ENCODE results near the gene RAD51B. TPM values are rescaled to one million over a fixed set of nuclear protein-coding genes. Genes with fewer than 3 reads are reported as not detected.

The RAD51B gene
- total and polyA plus RNA-seq, 9 of the 15 experiments (the other 6 are each of a cell fraction or from before 2014, with no cell fraction given), result 8.5 to 17.3 (median 11.3) TPM

DNA sequence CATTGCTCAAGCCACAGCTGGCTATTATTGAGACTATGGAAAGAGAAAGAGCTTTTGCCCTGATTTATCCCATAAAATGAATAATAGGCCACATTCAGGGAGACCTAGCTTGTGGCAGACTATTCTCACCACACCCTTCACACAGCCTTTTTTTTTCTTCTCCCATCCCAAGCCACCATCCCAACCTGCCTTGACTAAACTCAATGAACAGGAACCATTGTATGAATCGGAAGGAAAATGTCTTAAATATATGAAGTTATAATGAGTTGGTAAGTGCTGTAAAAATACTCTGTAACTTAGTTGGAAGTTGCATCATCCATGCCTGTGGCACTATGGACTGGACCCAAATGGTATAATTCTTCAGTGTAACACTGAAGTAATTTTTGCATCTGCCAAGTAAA lies 338.4 kb downstream of the RAD51B start:
- no peaks in the 10 kb centered on the region for H3K79me2 ChIP-seq (ENCODE audit: control insufficient read depth, insufficient read depth, low read length)
- POLR2A ChIA-PET, result no interaction called here
- peaks cover 0 to 10% of the 10 kb centered on the region in 2 experiments; a peak in 2 of 5 replicates for H3K4me1 ChIP-seq (replicated peaks in 1 of 2; ENCODE audit: control insufficient read depth in 2 of 2, insufficient read depth in 2 of 2, low read length in 2 of 2)
- FAIRE-seq (no peak), DNase-seq (ENCODE audit: extremely low read depth in 1 of 4, low spot score in 3 of 4) (no peak), ATAC-seq (no peak)
- no peak overlapping the region for H3K27ac ChIP-seq (ENCODE audit: extremely low read depth, low read depth, low read length)
- H3K9me1 ChIP-seq (ENCODE audit: control insufficient read depth, insufficient read depth, low read length), result no peaks in the 10 kb centered on the region
- TF ChIP-seq, protein P1, sequence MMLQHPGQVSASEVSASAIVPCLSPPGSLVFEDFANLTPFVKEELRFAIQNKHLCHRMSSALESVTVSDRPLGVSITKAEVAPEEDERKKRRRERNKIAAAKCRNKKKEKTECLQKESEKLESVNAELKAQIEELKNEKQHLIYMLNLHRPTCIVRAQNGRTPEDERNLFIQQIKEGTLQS (IDR thresholded peaks at IDR 0.05), result peak; percentile 76
- TF ChIP-seq, protein P1 (CRISPR knock-in tag; conservative IDR thresholded peaks at IDR 0.05), result no peak
- TF ChIP-seq NFRKB (IDR thresholded peaks at IDR 0.05; ENCODE audit: low read depth), result peak; percentile 39; the same call in 1 of the 2 replicates
- peak; percentile 73 for TF ChIP-seq CEBPG (CRISPR knock-in tag; IDR thresholded peaks at IDR 0.05)
- TF ChIP-seq CEBPG (tag; conservative IDR thresholded peaks at IDR 0.05 in 1 of 2, IDR thresholded peaks at IDR 0.05 in 1 of 2), result peak; percentile 84 to 88
- TF ChIP-seq TRIM24 (IDR thresholded peaks at IDR 0.05), result peak; percentile 25 to 35; a peak in 2 of 4 replicates
- TF ChIP-seq ZSCAN32 (CRISPR knock-in tag; IDR thresholded peaks at IDR 0.05), result peak; percentile 79
- TF ChIP-seq, protein P2, sequence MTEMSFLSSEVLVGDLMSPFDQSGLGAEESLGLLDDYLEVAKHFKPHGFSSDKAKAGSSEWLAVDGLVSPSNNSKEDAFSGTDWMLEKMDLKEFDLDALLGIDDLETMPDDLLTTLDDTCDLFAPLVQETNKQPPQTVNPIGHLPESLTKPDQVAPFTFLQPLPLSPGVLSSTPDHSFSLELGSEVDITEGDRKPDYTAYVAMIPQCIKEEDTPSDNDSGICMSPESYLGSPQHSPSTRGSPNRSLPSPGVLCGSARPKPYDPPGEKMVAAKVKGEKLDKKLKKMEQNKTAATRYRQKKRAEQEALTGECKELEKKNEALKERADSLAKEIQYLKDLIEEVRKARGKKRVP (CRISPR knock-in tag; IDR thresholded peaks at IDR 0.05), result peak; percentile 80
- TF ChIP-seq, protein P3, sequence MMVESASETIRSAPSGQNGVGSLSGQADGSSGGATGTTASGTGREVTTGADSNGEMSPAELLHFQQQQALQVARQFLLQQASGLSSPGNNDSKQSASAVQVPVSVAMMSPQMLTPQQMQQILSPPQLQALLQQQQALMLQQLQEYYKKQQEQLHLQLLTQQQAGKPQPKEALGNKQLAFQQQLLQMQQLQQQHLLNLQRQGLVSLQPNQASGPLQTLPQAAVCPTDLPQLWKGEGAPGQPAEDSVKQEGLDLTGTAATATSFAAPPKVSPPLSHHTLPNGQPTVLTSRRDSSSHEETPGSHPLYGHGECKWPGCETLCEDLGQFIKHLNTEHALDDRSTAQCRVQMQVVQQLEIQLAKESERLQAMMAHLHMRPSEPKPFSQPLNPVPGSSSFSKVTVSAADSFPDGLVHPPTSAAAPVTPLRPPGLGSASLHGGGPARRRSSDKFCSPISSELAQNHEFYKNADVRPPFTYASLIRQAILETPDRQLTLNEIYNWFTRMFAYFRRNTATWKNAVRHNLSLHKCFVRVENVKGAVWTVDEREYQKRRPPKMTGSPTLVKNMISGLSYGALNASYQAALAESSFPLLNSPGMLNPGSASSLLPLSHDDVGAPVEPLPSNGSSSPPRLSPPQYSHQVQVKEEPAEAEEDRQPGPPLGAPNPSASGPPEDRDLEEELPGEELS (CRISPR knock-in tag; IDR thresholded peaks at IDR 0.05; ENCODE audit: borderline replicate concordance), result no peak
- no peak for TF ChIP-seq HIVEP1 (CRISPR knock-in tag; IDR thresholded peaks at IDR 0.05)
- no peak for TF ChIP-seq DNMT1 (IDR thresholded peaks at IDR 0.05)
- no peaks in the 10 kb centered on the region for H3K9me3 ChIP-seq (replicated peaks; ENCODE audit: control insufficient read depth, insufficient read depth, low read depth, low read length)
- H3K9ac ChIP-seq (ENCODE audit: insufficient read depth in 1 of 2, low read depth in 2 of 2, low read length in 2 of 2), result no peak overlapping the region
- CTCF ChIA-PET (ENCODE audit: low intra/inter-chr PET ratio), result interaction anchor here (0.7 kb wide), 1 partner anchor 27 kb away, joined by 3 read pairs; no protein-coding TSS in a partner anchor
- no peaks in the 10 kb centered on the region for H3K27me3 ChIP-seq (ENCODE audit: control insufficient read depth in 2 of 2, insufficient read depth in 2 of 2, low read length in 2 of 2)
- H2AFZ ChIP-seq (ENCODE audit: low read depth, low read length), result no peak overlapping the region
- H3K36me3 ChIP-seq (ENCODE audit: control insufficient read depth, insufficient read depth, low read length), result no peaks in the 10 kb centered on the region
- H4K20me1 ChIP-seq (replicated peaks; ENCODE audit: control insufficient read depth, insufficient read depth, low read length), result no peaks in the 10 kb centered on the region
- in situ Hi-C loops (cut with MboI) (no loop called here), intact Hi-C loops (cut with micrococcal nuclease) (no loop called here)
- no TSS peak for BruUV-seq (replicated peaks)
- H3K4me3 ChIP-seq, result no peak overlapping the region
- no peak overlapping the region for H3K4me2 ChIP-seq (ENCODE audit: insufficient read depth, low read length)
- 57% methylated on average over 1 of the region's 1 CpG for WGBS (ENCODE audit: insufficient coverage, low coverage, missing lambda C conversion rate)

Measured in K562 (cell line).